ENCODE data around the gene HOXA3. TPM values are rescaled to one million over a fixed set of nuclear protein-coding genes. Genes with fewer than 3 reads are reported as not detected.

HOXA3 gene
- total RNA-seq, 1 experiment from 2014 or later = 9.2 TPM

GRCh38 chr7:27199849-27200760, 47.7 kb upstream of the HOXA3 start, which contains the start of gene HOXA13 (continued):
- TF ChIP-seq MAX (IDR thresholded peaks at IDR 0.05) (peak; percentile 64), SIN3A (IDR thresholded peaks at IDR 0.05; ENCODE audit: low read depth) (no peak), EZH2phosphoT487 (IDR thresholded peaks at IDR 0.05; ENCODE audit: borderline replicate concordance) (no peak), YY1 (IDR thresholded peaks at IDR 0.05; ENCODE audit: extremely low read depth, insufficient replicate concordance, low read depth, low read length) (no peak), ZBTB33 (IDR thresholded peaks at IDR 0.05; ENCODE audit: extremely low read depth, insufficient replicate concordance, low read length) (no peak)

- POLR2A ChIA-PET = no interaction called here
Measured at GRCh38 chr7:27198871-27199801, 46.8 kb upstream of the HOXA3 start.

More at GRCh38 chr7:27198871-27199801, 46.8 kb upstream of the HOXA3 start:
- no peak for DNase-seq (ENCODE audit: low read depth, low spot score)
- Histone ChIP-seq H4K20me1 (ENCODE audit: insufficient read depth) (no peaks in the 10 kb centered on the region), H3K4me1 (ENCODE audit: control insufficient read depth in 1 of 2, insufficient read depth in 2 of 2, low read length in 2 of 2) (peaks cover 0 to 24% of the 10 kb centered on the region in 2 experiments; a peak in 3 of 4 replicates), H3K36me3 (ENCODE audit: control insufficient read depth in 1 of 2, insufficient read depth in 2 of 2, low read length in 2 of 2) (no peaks in the 10 kb centered on the region), H3K27me3 (ENCODE audit: insufficient read depth, low read length) (no peaks in the 10 kb centered on the region), H3K4me2 (ENCODE audit: low read length) (peak overlapping the region; percentile 95), H3K9me2 (ENCODE audit: insufficient read depth) (no peaks in the 10 kb centered on the region), H3K9me3 (ENCODE audit: control insufficient read depth in 1 of 2, insufficient read depth in 1 of 2, low read depth in 1 of 2, low read length in 2 of 2) (no peaks in the 10 kb centered on the region), H3K4me3 (replicated peaks in 1 of 2; ENCODE audit: low read depth in 1 of 2, low read length in 2 of 2) (peak overlapping the region; percentile 64 to 73), H3K79me2 (ENCODE audit: insufficient read depth, low read length) (no peaks in the 10 kb centered on the region), H3K27ac (ENCODE audit: low read depth, low read length) (peak overlapping the region; percentile 49; the same call in 1 of the 2 replicates), H2AFZ (ENCODE audit: low read depth, low read length, poor library complexity, severe bottlenecking) (no peak overlapping the region), H3K9ac (ENCODE audit: low read length) (peak overlapping the region; percentile 71)
- intact Hi-C loops (cut with micrococcal nuclease) = loop anchor here (5.0 to 10.0 kb wide), 3 partner anchors 546 to 1426 kb away; partner anchors contain the start of gene TAX1BP1
- no TSS peak for BruUV-seq (replicated peaks)
- CTCF ChIA-PET = interaction anchor here (1.0 to 2.6 kb wide), 10 partner anchors 9 to 898 kb away, joined by 3 to 11 read pairs (median 4); no protein-coding TSS in a partner anchor
- RAD21 ChIA-PET (ENCODE audit: low non-redundant PET in 1 of 2, low total read pairs in 2 of 2, uncharacterized antibody in 2 of 2, unreplicated experiment in 2 of 2) = interaction anchor here in 1 of 2 experiments (1.3 kb wide), 1 partner anchor 722 kb away, joined by 4 read pairs; no protein-coding TSS in a partner anchor
- peak; percentile 45 for ATAC-seq
- peak; percentile 79 for TF ChIP-seq ZFX (IDR thresholded peaks at IDR 0.05)
- TF ChIP-seq, protein P1, sequence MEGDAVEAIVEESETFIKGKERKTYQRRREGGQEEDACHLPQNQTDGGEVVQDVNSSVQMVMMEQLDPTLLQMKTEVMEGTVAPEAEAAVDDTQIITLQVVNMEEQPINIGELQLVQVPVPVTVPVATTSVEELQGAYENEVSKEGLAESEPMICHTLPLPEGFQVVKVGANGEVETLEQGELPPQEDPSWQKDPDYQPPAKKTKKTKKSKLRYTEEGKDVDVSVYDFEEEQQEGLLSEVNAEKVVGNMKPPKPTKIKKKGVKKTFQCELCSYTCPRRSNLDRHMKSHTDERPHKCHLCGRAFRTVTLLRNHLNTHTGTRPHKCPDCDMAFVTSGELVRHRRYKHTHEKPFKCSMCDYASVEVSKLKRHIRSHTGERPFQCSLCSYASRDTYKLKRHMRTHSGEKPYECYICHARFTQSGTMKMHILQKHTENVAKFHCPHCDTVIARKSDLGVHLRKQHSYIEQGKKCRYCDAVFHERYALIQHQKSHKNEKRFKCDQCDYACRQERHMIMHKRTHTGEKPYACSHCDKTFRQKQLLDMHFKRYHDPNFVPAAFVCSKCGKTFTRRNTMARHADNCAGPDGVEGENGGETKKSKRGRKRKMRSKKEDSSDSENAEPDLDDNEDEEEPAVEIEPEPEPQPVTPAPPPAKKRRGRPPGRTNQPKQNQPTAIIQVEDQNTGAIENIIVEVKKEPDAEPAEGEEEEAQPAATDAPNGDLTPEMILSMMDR (IDR thresholded peaks at IDR 0.05 in 2 of 3, conservative IDR thresholded peaks at IDR 0.05 in 1 of 3; ENCODE audit: borderline replicate concordance in 1 of 3, insufficient read depth in 1 of 3, low read depth in 2 of 3, low read length in 2 of 3) = no peak

Measured in HCT116 (cell line).